Testis (tissue), 3 donors: ENCODE results near the gene MS4A18. TPM values are rescaled to one million over a fixed set of nuclear protein-coding genes. Genes with fewer than 3 reads are reported as not detected.

ENCODE experiments used
- DNase-seq: peaks from one replicate; pipeline ENCODE4 v3.0.0-alpha.2; 2019
- H3K27ac ChIP-seq, 2 donors: fragments of 200-600 bp; sonication (generic); one replicate each; pipeline ENCODE4 v1.5.1; 2019
- H3K27me3 ChIP-seq: fragments of 200-600 bp; sonication (generic); one replicate; pipeline ENCODE4 v1.5.1; 2019
- H3K36me3 ChIP-seq: fragments of 200-600 bp; sonication (generic); one replicate; pipeline ENCODE4 v1.5.1; 2017; ENCODE audit warnings: low read depth; ENCODE audit errors: missing control alignments
- H3K4me1 ChIP-seq: fragments of 200-600 bp; sonication (generic); one replicate; pipeline ENCODE4 v1.5.1; 2019
- H3K4me3 ChIP-seq, 2 donors: fragments of 200-600 bp; sonication (generic); one replicate each; pipeline ENCODE4 v1.5.1; 2017 to 2019
- H3K9me3 ChIP-seq: fragments of 200-600 bp; sonication (generic); one replicate; pipeline ENCODE4 v1.5.1; 2017
- POLR2A ChIP-seq: fragments of 450-650 bp; IDR thresholded peaks from one replicate; pipeline ENCODE4 v1.6.1; 2017; ENCODE audit warnings: antibody characterized with exemption, mild to moderate bottlenecking, moderate library complexity
- WGBS, 2 donors: methylation state at CpG; one replicate each; pipeline ENCODE4 v1.1.5; 2018; 5-methylcytosine and 5-hydroxymethylcytosine counted together
- intact Hi-C: fragments of 100-400 bp; cut with DNase I; formaldehyde crosslinking; loops from one replicate; pipeline ENCODE4 v1.15.1; 2023; ENCODE audit warnings: low total_unique reads
- polyA plus RNA-seq: library from polyadenylated mRNA; stranded (reverse); fragments of 350-450 nt; fragmentation: Illumina TruSeq; extraction: RNeasy Lipid Tissue Mini Kit (QIAGEN cat#74804); gene quantifications from one replicate; pipeline ENCODE4 v1.2.3, GENCODE V29; 2014; ENCODE audit warnings: low read depth, low replicate concordance; ENCODE audit not compliant: insufficient read depth
- total RNA-seq, 2 donors: library from RNA; depleted of rRNA; stranded (reverse); fragments of >200 nt; gene quantifications; one replicate each; pipeline ENCODE4 v1.2.3, GENCODE V29; 2016
- TF ChIP-seq, protein P1 (sequence below), 3 experiments: fragments of 450-650 bp in 2 of 3; fragments of 200-600 bp in 1 of 3; sonication (generic) in 1 of 3; IDR thresholded peaks; one replicate each; pipeline ENCODE4 v1.5.1; 2016 to 2019; ENCODE audit warnings: antibody characterized with exemption in 3 of 3, mild to moderate bottlenecking in 2 of 3, moderate library complexity in 1 of 3

The MS4A18 gene
- total and polyA plus RNA-seq, 3 donors from 2014 or later: 0.50 to 0.96 TPM; not detected in 1

GRCh38 chr11:60782393-60783140 lies 58.0 kb downstream of the MS4A18 start:
- Histone ChIP-seq H3K27ac (no peak overlapping the region), H3K27me3 (no peaks in the 10 kb centered on the region), H3K4me1 (peaks cover 17% of the 10 kb centered on the region), H3K4me3 (no peak overlapping the region), H3K9me3 (no peaks in the 10 kb centered on the region), H3K36me3 (no peaks in the 10 kb centered on the region)
- TF ChIP-seq, protein P1, sequence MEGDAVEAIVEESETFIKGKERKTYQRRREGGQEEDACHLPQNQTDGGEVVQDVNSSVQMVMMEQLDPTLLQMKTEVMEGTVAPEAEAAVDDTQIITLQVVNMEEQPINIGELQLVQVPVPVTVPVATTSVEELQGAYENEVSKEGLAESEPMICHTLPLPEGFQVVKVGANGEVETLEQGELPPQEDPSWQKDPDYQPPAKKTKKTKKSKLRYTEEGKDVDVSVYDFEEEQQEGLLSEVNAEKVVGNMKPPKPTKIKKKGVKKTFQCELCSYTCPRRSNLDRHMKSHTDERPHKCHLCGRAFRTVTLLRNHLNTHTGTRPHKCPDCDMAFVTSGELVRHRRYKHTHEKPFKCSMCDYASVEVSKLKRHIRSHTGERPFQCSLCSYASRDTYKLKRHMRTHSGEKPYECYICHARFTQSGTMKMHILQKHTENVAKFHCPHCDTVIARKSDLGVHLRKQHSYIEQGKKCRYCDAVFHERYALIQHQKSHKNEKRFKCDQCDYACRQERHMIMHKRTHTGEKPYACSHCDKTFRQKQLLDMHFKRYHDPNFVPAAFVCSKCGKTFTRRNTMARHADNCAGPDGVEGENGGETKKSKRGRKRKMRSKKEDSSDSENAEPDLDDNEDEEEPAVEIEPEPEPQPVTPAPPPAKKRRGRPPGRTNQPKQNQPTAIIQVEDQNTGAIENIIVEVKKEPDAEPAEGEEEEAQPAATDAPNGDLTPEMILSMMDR (IDR thresholded peaks at IDR 0.05): no peak
- no peak for TF ChIP-seq POLR2A
- DNase-seq: no peak
- WGBS, 2 donors: 84 to 93% methylated on average over 12 of the region's 12 CpGs
- intact Hi-C loops: no loop called here

GRCh38 chr11:60783141-60783484 lies 58.6 kb downstream of the MS4A18 start:
- intact Hi-C loops: no loop called here
- H3K4me1 ChIP-seq: peaks cover 18% of the 10 kb centered on the region
- H3K27me3 ChIP-seq: no peaks in the 10 kb centered on the region
- no peak for TF ChIP-seq POLR2A
- TF ChIP-seq, protein P1 (IDR thresholded peaks at IDR 0.05): no peak
- H3K27ac ChIP-seq: no peak overlapping the region
- no peaks in the 10 kb centered on the region for H3K36me3 ChIP-seq
- no peak overlapping the region for H3K4me3 ChIP-seq
- DNase-seq: no peak
- no peaks in the 10 kb centered on the region for H3K9me3 ChIP-seq
- 89 to 92% methylated on average over 8 of the region's 8 CpGs for WGBS, 2 donors

- 83 to 97% methylated on average over 7 of the region's 7 CpGs for WGBS, 2 donors
- intact Hi-C loops: no loop called here
- TF ChIP-seq, protein P1 (IDR thresholded peaks at IDR 0.05): no peak
- TF ChIP-seq POLR2A: no peak
Measured at GRCh38 chr11:60783911-60784310, 59.4 kb downstream of the MS4A18 start.

GRCh38 chr11:60785136-60785535 lies 60.6 kb downstream of the MS4A18 start, which contains the start of gene MS4A10:
Gene MS4A10 (plus strand): TSS chr11:60785333. CDS start chr11:60790336, 5,003 bp downstream.
- peaks cover 18% of the 10 kb centered on the region for H3K4me1 ChIP-seq
- no peaks in the 10 kb centered on the region for H3K27me3 ChIP-seq
- intact Hi-C loops: no loop called here
- WGBS, 2 donors: 60 to 64% methylated on average over 9 of the region's 9 CpGs
- no peak within 1 kb of the TSS for H3K4me3 ChIP-seq
- no peak within 1 kb of the TSS for H3K27ac ChIP-seq
- no peaks in the 10 kb centered on the region for H3K36me3 ChIP-seq
- TF ChIP-seq, protein P1 (IDR thresholded peaks at IDR 0.05): no peak
- TF ChIP-seq POLR2A: no peak
- H3K9me3 ChIP-seq: no peaks in the 10 kb centered on the region
- no peak for DNase-seq

More at GRCh38 chr11:60783911-60784310, 59.4 kb downstream of the MS4A18 start:
- no peaks in the 10 kb centered on the region for H3K36me3 ChIP-seq
- H3K4me1 ChIP-seq: peaks cover 18% of the 10 kb centered on the region
- DNase-seq: no peak
- no peak overlapping the region for H3K4me3 ChIP-seq
- H3K27me3 ChIP-seq: no peaks in the 10 kb centered on the region
- no peaks in the 10 kb centered on the region for H3K9me3 ChIP-seq
- H3K27ac ChIP-seq: no peak overlapping the region
